C4-2B (cell line): ENCODE results near the gene VAMP1.

Experiments used
- ZFX ChIP-seq: fragments of 450-650 bp; IDR thresholded peaks from 2 replicates; pipeline ENCODE4 v1.6.1; 2017
- TF ChIP-seq, protein P1 (sequence below): fragments of 450-650 bp; conservative IDR thresholded peaks from 2 replicates; pipeline ENCODE4 v1.5.1; 2017; ENCODE audit warnings: mild to moderate bottlenecking

DNA sequence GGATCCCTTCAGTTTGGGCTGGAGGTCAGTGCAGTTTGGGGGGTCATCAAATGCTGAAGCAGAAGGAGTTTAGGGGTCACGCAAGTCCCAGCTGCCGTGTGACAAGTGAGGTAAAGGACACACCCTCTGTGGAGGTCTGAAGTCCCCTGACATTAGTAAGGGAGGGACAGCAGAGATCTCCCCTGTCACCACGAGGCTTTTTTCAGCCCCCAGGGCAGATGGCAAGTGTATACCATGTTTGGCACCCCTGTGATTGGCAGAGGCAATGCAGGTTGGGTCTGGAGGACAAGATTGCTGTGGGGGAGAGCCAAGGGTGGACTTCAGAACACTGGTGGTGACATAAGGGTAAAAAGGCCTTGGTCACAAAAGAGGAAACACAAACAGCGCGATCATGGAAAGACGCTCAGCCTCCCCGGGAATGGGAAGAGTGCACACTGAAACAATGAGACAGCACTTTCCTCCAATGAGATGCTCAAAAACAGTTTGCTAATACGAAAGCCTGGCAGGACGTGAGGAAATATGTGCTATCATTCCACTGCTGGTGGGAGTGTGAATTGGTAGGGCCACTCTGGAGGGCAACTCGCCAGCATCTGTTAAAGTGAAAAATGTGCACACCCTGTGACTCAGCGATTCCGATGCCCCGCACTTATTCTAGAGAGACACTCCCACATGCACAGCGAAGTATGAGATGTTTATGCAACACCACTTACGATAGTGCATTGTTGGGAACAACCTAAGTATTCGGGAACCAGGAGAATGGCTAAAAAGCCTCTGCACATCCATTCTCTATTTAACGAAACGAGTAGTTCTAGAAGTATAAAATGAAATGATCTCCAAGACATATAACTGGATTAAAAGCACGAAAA is 40.1 kb downstream of the VAMP1 start:
- TF ChIP-seq, protein P1, sequence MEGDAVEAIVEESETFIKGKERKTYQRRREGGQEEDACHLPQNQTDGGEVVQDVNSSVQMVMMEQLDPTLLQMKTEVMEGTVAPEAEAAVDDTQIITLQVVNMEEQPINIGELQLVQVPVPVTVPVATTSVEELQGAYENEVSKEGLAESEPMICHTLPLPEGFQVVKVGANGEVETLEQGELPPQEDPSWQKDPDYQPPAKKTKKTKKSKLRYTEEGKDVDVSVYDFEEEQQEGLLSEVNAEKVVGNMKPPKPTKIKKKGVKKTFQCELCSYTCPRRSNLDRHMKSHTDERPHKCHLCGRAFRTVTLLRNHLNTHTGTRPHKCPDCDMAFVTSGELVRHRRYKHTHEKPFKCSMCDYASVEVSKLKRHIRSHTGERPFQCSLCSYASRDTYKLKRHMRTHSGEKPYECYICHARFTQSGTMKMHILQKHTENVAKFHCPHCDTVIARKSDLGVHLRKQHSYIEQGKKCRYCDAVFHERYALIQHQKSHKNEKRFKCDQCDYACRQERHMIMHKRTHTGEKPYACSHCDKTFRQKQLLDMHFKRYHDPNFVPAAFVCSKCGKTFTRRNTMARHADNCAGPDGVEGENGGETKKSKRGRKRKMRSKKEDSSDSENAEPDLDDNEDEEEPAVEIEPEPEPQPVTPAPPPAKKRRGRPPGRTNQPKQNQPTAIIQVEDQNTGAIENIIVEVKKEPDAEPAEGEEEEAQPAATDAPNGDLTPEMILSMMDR, result no peak
- TF ChIP-seq ZFX, result no peak
